VCaP (cell line): Measurements from ENCODE around the gene NME4.
"Not testable (repeated sequence)": the region's sequence is repeated elsewhere in the genome, so short reads cannot be mapped to it uniquely, and the experiment has no call there.

Experiments
- H3K27ac ChIP-seq: fragments of 450-650 bp; 2 replicates; pipeline ENCODE4 v1.5.1; 2017
- TF ChIP-seq, protein P1 (sequence below): fragments of 450-650 bp; conservative IDR thresholded peaks from 2 replicates; pipeline ENCODE4 v1.5.1; 2017; ENCODE audit warnings: mild to moderate bottlenecking, moderate library complexity

Gene NME4

GRCh38 chr16:397135-397661 lies at the start of gene NME4:
TSS of gene NME4 (plus strand) at chr16:397199. CDS start at chr16:397223, 24 bp downstream.
- TF ChIP-seq, protein P1, sequence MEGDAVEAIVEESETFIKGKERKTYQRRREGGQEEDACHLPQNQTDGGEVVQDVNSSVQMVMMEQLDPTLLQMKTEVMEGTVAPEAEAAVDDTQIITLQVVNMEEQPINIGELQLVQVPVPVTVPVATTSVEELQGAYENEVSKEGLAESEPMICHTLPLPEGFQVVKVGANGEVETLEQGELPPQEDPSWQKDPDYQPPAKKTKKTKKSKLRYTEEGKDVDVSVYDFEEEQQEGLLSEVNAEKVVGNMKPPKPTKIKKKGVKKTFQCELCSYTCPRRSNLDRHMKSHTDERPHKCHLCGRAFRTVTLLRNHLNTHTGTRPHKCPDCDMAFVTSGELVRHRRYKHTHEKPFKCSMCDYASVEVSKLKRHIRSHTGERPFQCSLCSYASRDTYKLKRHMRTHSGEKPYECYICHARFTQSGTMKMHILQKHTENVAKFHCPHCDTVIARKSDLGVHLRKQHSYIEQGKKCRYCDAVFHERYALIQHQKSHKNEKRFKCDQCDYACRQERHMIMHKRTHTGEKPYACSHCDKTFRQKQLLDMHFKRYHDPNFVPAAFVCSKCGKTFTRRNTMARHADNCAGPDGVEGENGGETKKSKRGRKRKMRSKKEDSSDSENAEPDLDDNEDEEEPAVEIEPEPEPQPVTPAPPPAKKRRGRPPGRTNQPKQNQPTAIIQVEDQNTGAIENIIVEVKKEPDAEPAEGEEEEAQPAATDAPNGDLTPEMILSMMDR = no peak
- peak within 1 kb of the TSS; percentile 82 for H3K27ac ChIP-seq

GRCh38 chr16:347203-347602 lies 49.8 kb upstream of the NME4 start:
- TF ChIP-seq, protein P1 = no peak
- no peak overlapping the region for H3K27ac ChIP-seq

DNA sequence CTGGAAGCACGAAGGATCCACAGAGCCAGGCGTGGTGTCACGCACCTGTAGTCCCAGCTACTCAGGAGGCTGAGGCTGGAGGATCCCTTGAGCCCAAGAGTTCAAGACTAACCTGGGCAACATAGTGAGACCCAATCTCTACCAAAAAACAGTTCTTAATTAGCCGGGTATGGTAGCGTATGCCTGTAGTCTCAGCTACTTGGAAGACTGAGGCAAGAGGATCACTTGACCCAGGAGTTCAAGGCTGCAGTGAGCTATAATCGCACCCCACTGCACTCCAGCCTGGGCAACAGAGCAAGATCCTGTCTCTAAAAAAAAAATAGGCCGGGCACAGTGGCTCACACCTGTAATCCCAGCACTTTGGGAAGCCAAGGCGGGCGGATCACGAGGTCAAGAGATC lies 48.5 kb upstream of the NME4 start:
- not testable (repeated sequence) for H3K27ac ChIP-seq

GRCh38 chr16:349211-349610 lies 47.8 kb upstream of the NME4 start:
- TF ChIP-seq, protein P1 = no peak
- H3K27ac ChIP-seq = no peak overlapping the region

- TF ChIP-seq, protein P1 = no peak
- no peak overlapping the region for H3K27ac ChIP-seq
Measured at GRCh38 chr16:350203-350602, 46.8 kb upstream of the NME4 start.

- peak overlapping the region; percentile 72 for H3K27ac ChIP-seq
- TF ChIP-seq, protein P1 = no peak
Measured at GRCh38 chr16:351804-352520, 45.0 kb upstream of the NME4 start.

GRCh38 chr16:352547-353403 lies 44.2 kb upstream of the NME4 start, which contains the start of gene AXIN1:
TSS of gene AXIN1 (minus strand) at chr16:352723. CDS start at chr16:347025, 5,698 bp downstream.
- peak within 1 kb of the TSS; percentile 72 for H3K27ac ChIP-seq
- TF ChIP-seq, protein P1 = peak; percentile 67
